DND-41 (cell line): ENCODE data around the gene ZNF575.

Source experiments
- ATAC-seq: fragments of 200-7000 bp; cut with Tn5 transposase; 3 replicates; pipeline ENCODE4 v1.9.1; 2021; ENCODE audit warnings: low read depth; ENCODE audit not compliant: insufficient read depth
- DNase-seq: peaks from one replicate; pipeline ENCODE4 v3.0.0-alpha.2; 2020
- H2AFZ ChIP-seq: 2 replicates; pipeline ENCODE4 v1.6.0; 2012; ENCODE audit warnings: low read depth, low read length
- H3K27ac ChIP-seq: 2 replicates; pipeline ENCODE4 v1.5.1; 2012; ENCODE audit warnings: low read length, inconsistent platforms
- H3K27me3 ChIP-seq: fragments of 200-600 bp; sonication (generic); 2 replicates; pipeline ENCODE4 v1.6.0; 2012; ENCODE audit warnings: low read length, mild to moderate bottlenecking, inconsistent platforms; ENCODE audit not compliant: insufficient read depth, poor library complexity
- H3K36me3 ChIP-seq: 2 replicates; pipeline ENCODE4 v1.5.1; 2012; ENCODE audit warnings: low read length, inconsistent platforms; ENCODE audit not compliant: insufficient read depth
- H3K4me1 ChIP-seq: 2 replicates; pipeline ENCODE4 v1.5.1; 2012; ENCODE audit warnings: mild to moderate bottlenecking, low read length; ENCODE audit not compliant: insufficient read depth
- H3K4me2 ChIP-seq: 2 replicates; pipeline ENCODE4 v1.6.0; 2012; ENCODE audit warnings: mild to moderate bottlenecking, moderate library complexity, low read length, inconsistent platforms; ENCODE audit not compliant: insufficient read depth
- H3K4me3 ChIP-seq, 2 experiments: fragments of 200-600 bp in 1 of 2; shearing (Covaris generic) in 1 of 2; 2 replicates each; pipeline ENCODE4 v1.5.1; 2012 to 2016; ENCODE audit warnings: inconsistent platforms in 2 of 2, low read length in 2 of 2, mild to moderate bottlenecking in 2 of 2, low read depth in 1 of 2, moderate library complexity in 1 of 2
- H3K79me2 ChIP-seq: 2 replicates; pipeline ENCODE4 v1.6.0; 2012; ENCODE audit warnings: low read length, inconsistent platforms; ENCODE audit not compliant: insufficient read depth
- H3K9ac ChIP-seq: 2 replicates; pipeline ENCODE4 v1.6.0; 2012; ENCODE audit warnings: low read depth, mild to moderate bottlenecking, inconsistent platforms, low read length, moderate library complexity
- H3K9me3 ChIP-seq: 2 replicates; pipeline ENCODE4 v1.5.1; 2012; ENCODE audit warnings: low read length, moderate library complexity, mild to moderate bottlenecking, inconsistent platforms; ENCODE audit not compliant: insufficient read depth, severe bottlenecking
- H4K20me1 ChIP-seq: 2 replicates; pipeline ENCODE4 v1.6.0; 2012; ENCODE audit warnings: low read length; ENCODE audit not compliant: insufficient read depth
- CTCF ChIP-seq: IDR thresholded peaks from 2 replicates; pipeline ENCODE4 v1.5.1; 2012; ENCODE audit warnings: borderline replicate concordance, low read length, moderate library complexity, mild to moderate bottlenecking; ENCODE audit not compliant: poor library complexity, severe bottlenecking; ENCODE audit errors: extremely low read depth
- EZH2 ChIP-seq: IDR thresholded peaks from 3 replicates; pipeline ENCODE4 v1.6.1; 2012; ENCODE audit warnings: borderline replicate concordance, low read depth, mild to moderate bottlenecking, moderate library complexity, low read length, inconsistent platforms; ENCODE audit not compliant: severe bottlenecking

The ZNF575 gene

GRCh38 chr19:43572171-43572588 is 39.2 kb downstream of the ZNF575 start:
- no peaks in the 10 kb centered on the region for H3K27me3 ChIP-seq
- DNase-seq, result no peak
- peaks cover 8% of the 10 kb centered on the region for H4K20me1 ChIP-seq
- no peak overlapping the region for H3K4me2 ChIP-seq
- H3K79me2 ChIP-seq, result peaks cover 60% of the 10 kb centered on the region
- peaks cover 22% of the 10 kb centered on the region for H3K4me1 ChIP-seq
- TF ChIP-seq CTCF (no peak), EZH2 (no peak)
- H3K9ac ChIP-seq, result no peak overlapping the region
- no peak overlapping the region for H3K27ac ChIP-seq
- H3K4me3 ChIP-seq, result no peak overlapping the region
- no peaks in the 10 kb centered on the region for H3K9me3 ChIP-seq
- peaks cover 8% of the 10 kb centered on the region for H3K36me3 ChIP-seq
- no peak for ATAC-seq
- no peak overlapping the region for H2AFZ ChIP-seq

- no peak for DNase-seq
- ATAC-seq, result no peak
- H3K9ac ChIP-seq, result peak overlapping the region; percentile 76
- peak overlapping the region; percentile 87 for H3K27ac ChIP-seq
- peak overlapping the region; percentile 67 to 80; a peak in 3 of 4 replicates for H3K4me3 ChIP-seq
- H3K79me2 ChIP-seq, result peaks cover 48% of the 10 kb centered on the region
- H3K4me2 ChIP-seq, result peak overlapping the region; percentile 90
- H3K4me1 ChIP-seq, result peaks cover 31% of the 10 kb centered on the region
- H3K36me3 ChIP-seq, result peaks cover 8% of the 10 kb centered on the region
- H3K9me3 ChIP-seq, result no peaks in the 10 kb centered on the region
- no peaks in the 10 kb centered on the region for H3K27me3 ChIP-seq
- H4K20me1 ChIP-seq, result peaks cover 8% of the 10 kb centered on the region
- peak overlapping the region; percentile 81 for H2AFZ ChIP-seq
- TF ChIP-seq EZH2, result no peak
- TF ChIP-seq CTCF, result no peak
Observed at GRCh38 chr19:43574424-43575155, 41.6 kb downstream of the ZNF575 start.

- H3K4me2 ChIP-seq, result peak within 1 kb of the TSS; percentile 90
- H3K9ac ChIP-seq, result peak within 1 kb of the TSS; percentile 76
- peaks cover 8% of the 10 kb centered on the region for H3K36me3 ChIP-seq
- H3K27ac ChIP-seq, result peak within 1 kb of the TSS; percentile 87
- TF ChIP-seq CTCF, result no peak
- TF ChIP-seq EZH2, result no peak
- no peaks in the 10 kb centered on the region for H3K9me3 ChIP-seq
- H3K79me2 ChIP-seq, result peaks cover 45% of the 10 kb centered on the region
- ATAC-seq (peak; percentile 97), DNase-seq (peak; percentile 98)
- peak within 1 kb of the TSS; percentile 81 for H2AFZ ChIP-seq
- H3K4me3 ChIP-seq, result peak within 1 kb of the TSS; percentile 67 to 80
- H4K20me1 ChIP-seq, result peaks cover 5% of the 10 kb centered on the region
- no peaks in the 10 kb centered on the region for H3K27me3 ChIP-seq
- peaks cover 37% of the 10 kb centered on the region for H3K4me1 ChIP-seq
Observed at GRCh38 chr19:43575156-43575950, 42.4 kb downstream of the ZNF575 start, which contains the start of the genes PINLYP and XRCC1. PINLYP (plus strand) TSS chr19:43575801; CDS start chr19:43577192, 1,391 bp downstream. XRCC1 (minus strand) TSS chr19:43575527; CDS start chr19:43575458, 69 bp downstream.
